NCI-H146 (cell line): ENCODE results near the gene BRICD5.

Source experiments
- DNase-seq: peaks from one replicate; lab custom pipeline; 2025; lab: John Stamatoyannopoulos, UW

BRICD5 gene

DNA sequence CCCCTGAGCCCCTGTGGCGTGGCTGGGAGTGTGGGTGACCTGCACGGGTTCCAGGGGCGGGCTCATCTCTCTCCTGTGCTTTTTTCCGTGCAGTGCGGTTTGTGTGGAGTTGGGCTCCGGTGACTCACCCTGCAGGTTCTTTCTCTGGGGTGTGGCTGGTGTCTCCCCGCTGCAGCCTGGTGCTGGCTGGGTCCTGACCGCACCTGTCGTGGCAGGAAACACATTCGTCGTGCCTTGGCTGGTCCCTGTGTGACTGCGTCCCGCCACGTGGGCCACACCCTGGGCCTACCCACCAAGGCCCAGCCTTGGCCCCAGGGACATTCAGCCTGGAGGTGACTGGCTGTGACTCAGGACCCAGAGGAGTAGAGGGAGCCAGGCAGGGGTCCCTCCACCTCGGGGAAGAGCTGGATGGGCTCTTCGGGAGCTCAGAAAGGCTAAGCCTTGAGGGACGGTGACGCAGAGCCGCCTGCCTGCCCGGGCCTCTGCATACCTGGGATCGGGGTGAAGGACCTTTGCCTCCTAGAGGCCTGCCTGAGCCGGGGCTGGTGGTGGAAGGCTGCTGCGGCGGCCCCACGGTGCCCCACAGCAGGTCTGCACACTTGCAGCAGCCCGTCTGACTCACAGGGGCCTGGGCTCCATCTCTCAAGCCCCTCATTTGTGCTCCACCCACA, 47.3 kb downstream of the BRICD5 start:
- no peak for DNase-seq

DNA sequence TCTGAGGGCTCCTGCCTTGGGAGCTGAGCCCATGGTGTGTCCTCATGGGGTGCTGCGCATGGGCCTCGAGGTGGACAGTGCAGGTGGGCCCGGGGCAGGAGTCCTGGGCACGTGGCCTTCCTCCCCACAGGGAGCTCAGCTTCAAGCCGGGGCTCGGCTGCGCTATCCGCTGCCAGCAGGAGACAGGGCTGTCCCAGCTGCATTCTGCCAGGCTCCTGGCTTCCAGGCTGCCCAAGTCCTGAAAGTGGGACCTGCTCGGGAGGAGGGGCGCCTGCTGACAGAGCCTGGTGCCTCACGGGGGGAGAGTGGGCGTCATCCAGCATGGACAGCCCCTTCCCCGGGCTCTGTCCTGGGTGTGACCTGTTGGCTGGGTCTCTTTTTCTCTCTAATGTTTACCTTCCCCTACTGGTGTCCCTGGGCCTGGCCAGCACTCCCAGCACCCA, 48.0 kb downstream of the BRICD5 start:
- no peak for DNase-seq

DNA sequence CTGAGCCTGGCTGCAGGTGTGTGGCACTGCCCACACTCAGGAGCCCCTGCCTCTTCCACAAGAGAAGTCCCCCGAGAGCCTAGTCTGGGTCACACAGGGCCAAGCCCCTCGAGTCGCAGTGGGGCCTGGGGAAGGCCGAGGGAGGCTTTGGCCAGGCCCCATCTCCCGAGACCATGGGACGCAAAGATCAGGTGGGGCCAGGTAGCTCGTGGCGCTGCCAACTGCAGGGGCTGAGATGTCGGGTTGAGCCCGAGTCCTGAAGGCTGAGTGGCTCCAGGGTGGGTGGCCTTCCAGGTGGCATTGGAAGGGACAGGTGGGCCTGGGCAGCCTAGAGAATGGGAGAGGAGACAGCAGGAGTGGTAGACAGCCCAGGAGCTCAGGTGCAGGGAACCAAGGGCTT, 48.8 kb downstream of the BRICD5 start:
- DNase-seq, result no peak

DNA sequence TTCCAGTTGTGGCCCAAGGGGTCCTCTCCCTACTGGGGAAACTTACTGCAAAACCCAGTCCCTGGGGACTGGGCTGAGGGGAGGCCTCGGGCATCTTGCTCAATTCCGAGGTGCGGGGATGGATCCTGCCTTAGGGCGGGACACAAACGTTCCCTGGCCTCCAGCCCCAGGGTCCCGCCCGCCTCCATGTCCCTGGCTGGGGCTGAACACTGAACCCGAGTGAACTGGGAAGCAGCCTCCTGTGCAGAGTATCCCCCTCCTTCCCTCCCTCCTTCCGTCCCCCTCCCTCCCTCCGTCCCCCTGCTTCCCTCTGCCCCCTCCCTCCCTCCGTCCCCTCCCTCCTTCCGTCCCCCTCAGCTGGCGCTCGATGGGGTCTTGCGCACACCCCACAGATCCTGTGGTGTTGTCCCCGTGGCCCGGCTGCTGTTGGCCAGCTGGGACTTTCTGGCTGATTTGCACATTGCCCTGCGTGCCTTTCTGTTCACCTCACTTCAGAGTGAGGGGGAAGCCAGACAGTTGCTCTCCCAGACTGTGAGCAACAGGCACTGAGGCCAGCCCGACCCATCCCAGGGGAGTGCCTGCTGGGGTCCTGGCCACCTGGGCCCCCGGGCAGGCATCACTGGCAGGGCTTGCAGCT, 49.6 kb downstream of the BRICD5 start:
- no peak for DNase-seq
